DMS153 (cell line): ENCODE measurements around the gene DUSP23.
A peak's percentile ranks its signal among the peaks of the same experiment; 100 is the strongest.

Experiments
- DNase-seq: peaks from one replicate; lab custom pipeline; 2025; lab: John Stamatoyannopoulos, UW

The DUSP23 gene

GRCh38 chr1:159828581-159829272 lies 48.0 kb downstream of the DUSP23 start:
- DNase-seq = no peak

GRCh38 chr1:159829273-159829634 lies 48.5 kb downstream of the DUSP23 start:
- peak; percentile 64 for DNase-seq

- DNase-seq = no peak
Measured at GRCh38 chr1:159829822-159830465, 49.2 kb downstream of the DUSP23 start.

GRCh38 chr1:159830722-159831121 lies 50.0 kb downstream of the DUSP23 start:
- no peak for DNase-seq

- DNase-seq = no peak
Measured at GRCh38 chr1:159831412-159832141, 50.8 kb downstream of the DUSP23 start.
